Ishikawa (cell line): ENCODE measurements around the gene SPATA6L.

ENCODE experiments used
- EP300 ChIP-seq: IDR thresholded peaks from 2 replicates; pipeline ENCODE4 v1.6.1; 2012; ENCODE audit warnings: borderline replicate concordance
- FOXM1 ChIP-seq: IDR thresholded peaks from 2 replicates; pipeline ENCODE4 v1.6.1; 2012; ENCODE audit warnings: low read depth, borderline replicate concordance
- NFIC ChIP-seq: IDR thresholded peaks from 2 replicates; pipeline ENCODE4 v1.6.1; 2012
- TAF1 ChIP-seq: IDR thresholded peaks from 2 replicates; pipeline ENCODE4 v1.6.1; 2012; ENCODE audit warnings: low read depth, mild to moderate bottlenecking
- YY1 ChIP-seq: IDR thresholded peaks from 2 replicates; pipeline ENCODE4 v1.6.1; 2012; ENCODE audit warnings: low read depth
- TF ChIP-seq, protein P1 (sequence below): IDR thresholded peaks from 2 replicates; pipeline ENCODE4 v1.6.1; 2012; ENCODE audit warnings: low read depth, mild to moderate bottlenecking

- no peak for TF ChIP-seq YY1
- no peak for TF ChIP-seq EP300
- TF ChIP-seq TAF1: no peak
- TF ChIP-seq FOXM1: no peak
- TF ChIP-seq, protein P1, sequence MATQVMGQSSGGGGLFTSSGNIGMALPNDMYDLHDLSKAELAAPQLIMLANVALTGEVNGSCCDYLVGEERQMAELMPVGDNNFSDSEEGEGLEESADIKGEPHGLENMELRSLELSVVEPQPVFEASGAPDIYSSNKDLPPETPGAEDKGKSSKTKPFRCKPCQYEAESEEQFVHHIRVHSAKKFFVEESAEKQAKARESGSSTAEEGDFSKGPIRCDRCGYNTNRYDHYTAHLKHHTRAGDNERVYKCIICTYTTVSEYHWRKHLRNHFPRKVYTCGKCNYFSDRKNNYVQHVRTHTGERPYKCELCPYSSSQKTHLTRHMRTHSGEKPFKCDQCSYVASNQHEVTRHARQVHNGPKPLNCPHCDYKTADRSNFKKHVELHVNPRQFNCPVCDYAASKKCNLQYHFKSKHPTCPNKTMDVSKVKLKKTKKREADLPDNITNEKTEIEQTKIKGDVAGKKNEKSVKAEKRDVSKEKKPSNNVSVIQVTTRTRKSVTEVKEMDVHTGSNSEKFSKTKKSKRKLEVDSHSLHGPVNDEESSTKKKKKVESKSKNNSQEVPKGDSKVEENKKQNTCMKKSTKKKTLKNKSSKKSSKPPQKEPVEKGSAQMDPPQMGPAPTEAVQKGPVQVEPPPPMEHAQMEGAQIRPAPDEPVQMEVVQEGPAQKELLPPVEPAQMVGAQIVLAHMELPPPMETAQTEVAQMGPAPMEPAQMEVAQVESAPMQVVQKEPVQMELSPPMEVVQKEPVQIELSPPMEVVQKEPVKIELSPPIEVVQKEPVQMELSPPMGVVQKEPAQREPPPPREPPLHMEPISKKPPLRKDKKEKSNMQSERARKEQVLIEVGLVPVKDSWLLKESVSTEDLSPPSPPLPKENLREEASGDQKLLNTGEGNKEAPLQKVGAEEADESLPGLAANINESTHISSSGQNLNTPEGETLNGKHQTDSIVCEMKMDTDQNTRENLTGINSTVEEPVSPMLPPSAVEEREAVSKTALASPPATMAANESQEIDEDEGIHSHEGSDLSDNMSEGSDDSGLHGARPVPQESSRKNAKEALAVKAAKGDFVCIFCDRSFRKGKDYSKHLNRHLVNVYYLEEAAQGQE: no peak
- TF ChIP-seq NFIC: no peak
Measured at GRCh38 chr9:4630836-4631235, 35.4 kb downstream of the SPATA6L start.
